RPMI7951 (cell line): ENCODE results near the gene NAV2. TPM values are rescaled to one million over a fixed set of nuclear protein-coding genes. Genes with fewer than 3 reads are reported as not detected.
"Not testable (repeated sequence)": the region's sequence is repeated elsewhere in the genome, so short reads cannot be mapped to it uniquely, and the experiment has no call there.

ENCODE experiments used
- DNase-seq: peaks from one replicate; pipeline ENCODE4 v3.0.0-alpha.2; 2012; ENCODE audit warnings: low read depth
- total RNA-seq: library from RNA; depleted of rRNA; stranded (reverse); fragments of >200 nt; shearing (Covaris generic); gene quantifications from 2 replicates; pipeline ENCODE4 v1.2.3, GENCODE V29; 2014

Gene NAV2
- total RNA-seq, 1 experiment from 2014 or later: 7.1 TPM

GRCh38 chr11:20056950-20057943, 344.6 kb downstream of the NAV2 start:
- DNase-seq: no peak

DNA sequence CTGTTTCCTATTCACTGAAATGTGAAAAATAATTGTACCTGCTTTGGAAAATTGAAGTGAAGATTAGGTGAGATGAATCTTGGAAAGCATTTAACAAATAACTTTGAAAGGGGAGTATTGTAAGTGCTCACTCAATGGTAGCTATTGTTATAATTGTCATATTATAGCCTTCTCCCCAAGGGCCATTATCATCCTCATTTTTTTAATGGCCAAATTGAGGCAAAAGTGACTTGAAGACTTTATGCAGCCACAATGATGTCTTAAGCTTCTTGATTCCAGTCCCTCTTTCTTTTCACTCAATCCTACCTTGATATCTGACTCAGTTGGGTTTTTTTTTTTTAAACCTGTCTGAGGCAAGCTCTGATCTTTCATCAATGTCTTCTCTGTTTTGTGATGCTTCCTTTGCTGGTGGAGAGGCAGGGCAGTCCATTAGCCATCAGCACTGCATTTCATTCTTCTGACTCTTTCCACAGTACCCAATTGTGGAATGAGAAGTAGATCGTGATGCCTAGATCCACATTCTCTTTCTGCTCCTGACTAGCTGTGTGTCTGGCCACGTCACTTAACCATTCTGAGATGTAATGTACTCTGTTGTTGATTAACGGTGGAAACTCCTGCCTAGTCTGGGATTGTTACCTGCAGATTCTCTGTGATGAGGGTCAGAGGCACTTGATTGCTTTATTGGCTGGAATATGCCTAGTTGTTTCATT, 346.3 kb downstream of the NAV2 start:
- DNase-seq: no peak

GRCh38 chr11:20059587-20060021, 347.0 kb downstream of the NAV2 start:
- no peak for DNase-seq

GRCh38 chr11:20060181-20060580, 347.5 kb downstream of the NAV2 start:
- no peak for DNase-seq

- no peak for DNase-seq
Observed at GRCh38 chr11:20060647-20061205, 348.1 kb downstream of the NAV2 start.

DNA sequence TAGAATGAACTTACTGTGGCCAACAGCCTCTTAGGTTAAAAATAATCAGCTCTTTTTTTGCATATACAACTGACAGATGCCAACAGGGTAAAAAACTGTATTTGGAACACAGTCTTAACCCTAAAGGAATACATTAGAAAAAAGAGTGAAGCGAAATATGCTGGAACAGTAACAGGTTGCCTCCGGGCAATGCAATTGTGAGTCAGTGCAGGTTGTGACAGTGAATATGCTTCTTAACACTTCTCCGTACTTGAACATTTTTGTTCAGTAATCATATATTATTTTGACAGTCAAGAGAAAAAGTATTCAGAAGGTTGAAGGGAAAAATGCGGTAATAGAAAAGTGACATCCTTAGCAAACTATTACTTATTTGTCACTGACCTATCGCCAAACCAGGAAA, 349.1 kb downstream of the NAV2 start:
- no peak for DNase-seq

GRCh38 chr11:20064961-20065405, 352.3 kb downstream of the NAV2 start:
- no peak for DNase-seq

- no peak for DNase-seq
Observed at GRCh38 chr11:20065406-20065805, 352.8 kb downstream of the NAV2 start.

DNA sequence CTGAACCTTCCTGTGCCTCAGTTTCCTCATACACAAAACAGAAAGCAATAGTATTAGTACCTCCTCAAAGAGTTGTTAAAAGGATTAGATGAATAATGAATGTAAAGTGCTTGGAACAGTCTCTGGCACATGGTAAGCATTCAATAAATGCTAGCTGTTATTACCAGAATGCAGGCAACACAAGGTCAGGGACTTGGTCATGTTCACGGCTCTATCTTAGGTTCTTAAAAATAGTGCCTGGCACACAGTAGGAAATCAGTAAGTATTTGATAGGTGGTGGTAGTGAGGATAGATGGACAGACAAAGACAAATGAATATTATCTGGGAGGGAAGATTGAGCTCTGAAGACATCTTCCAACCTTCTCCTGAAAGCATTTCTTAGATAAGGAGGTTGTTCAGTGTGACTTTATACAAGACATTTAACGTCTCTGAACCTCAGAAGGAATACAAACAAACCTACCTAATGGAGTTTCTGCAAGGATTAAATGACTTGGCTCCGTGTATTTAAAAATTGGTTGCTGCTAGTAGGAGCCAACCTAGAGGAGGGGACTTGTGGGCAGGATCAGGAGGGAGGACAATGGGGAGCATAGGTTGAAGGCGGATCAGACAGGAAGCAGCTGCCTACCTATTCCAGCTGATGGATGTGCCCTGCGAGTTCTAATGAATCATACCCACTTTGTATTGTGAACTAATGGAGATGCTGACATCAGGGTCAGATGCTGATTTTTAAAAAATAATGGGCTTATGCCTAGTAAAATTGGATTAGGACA, 353.6 kb downstream of the NAV2 start:
- DNase-seq: no peak

GRCh38 chr11:20066783-20067156, 354.1 kb downstream of the NAV2 start:
- DNase-seq: no peak

DNA sequence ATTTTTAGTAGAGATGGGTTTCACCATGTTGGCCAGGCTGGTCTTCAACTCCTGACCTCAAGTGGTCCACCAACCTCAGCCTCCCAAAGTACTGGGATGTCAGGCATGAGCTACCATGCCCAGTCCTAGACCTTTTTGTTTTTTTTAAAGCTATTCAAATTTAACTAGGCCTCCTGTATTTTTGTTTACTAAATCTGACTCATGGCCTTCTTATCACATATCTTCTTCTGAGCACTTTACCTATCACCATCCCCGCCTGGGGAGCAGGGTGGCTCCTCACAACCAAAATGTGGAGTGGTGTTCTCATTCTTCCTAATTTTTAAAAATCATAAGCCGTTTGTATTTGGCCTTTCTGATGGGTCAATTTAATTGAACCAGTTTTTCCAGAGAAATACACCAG, 355.0 kb downstream of the NAV2 start:
- no peak for DNase-seq

DNA sequence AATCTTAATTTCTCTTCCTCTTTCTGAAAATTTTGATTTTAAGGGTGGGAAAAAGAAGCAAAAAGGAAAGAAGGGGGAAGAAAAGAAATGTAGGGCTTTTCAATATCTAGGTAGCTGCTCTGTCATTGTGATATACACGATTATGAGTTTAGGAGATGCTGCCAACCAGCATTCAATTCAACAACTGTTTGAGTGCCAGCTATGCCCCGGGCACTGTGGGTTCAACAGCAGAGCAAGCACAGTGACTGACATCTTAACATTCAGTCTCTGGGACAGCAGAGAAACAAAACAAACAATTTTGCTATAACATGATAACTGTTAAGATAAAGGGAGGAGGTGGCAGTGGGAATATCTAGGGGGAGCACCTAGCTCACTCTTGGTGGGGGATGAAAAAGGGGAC, 356.1 kb downstream of the NAV2 start:
- DNase-seq: no peak

- DNase-seq: no peak
Observed at GRCh38 chr11:20070459-20070858, 357.8 kb downstream of the NAV2 start.

GRCh38 chr11:20075627-20076026, 363.0 kb downstream of the NAV2 start:
- DNase-seq: no peak

- no peak for DNase-seq
Observed at GRCh38 chr11:20078846-20079245, 366.2 kb downstream of the NAV2 start.

DNA sequence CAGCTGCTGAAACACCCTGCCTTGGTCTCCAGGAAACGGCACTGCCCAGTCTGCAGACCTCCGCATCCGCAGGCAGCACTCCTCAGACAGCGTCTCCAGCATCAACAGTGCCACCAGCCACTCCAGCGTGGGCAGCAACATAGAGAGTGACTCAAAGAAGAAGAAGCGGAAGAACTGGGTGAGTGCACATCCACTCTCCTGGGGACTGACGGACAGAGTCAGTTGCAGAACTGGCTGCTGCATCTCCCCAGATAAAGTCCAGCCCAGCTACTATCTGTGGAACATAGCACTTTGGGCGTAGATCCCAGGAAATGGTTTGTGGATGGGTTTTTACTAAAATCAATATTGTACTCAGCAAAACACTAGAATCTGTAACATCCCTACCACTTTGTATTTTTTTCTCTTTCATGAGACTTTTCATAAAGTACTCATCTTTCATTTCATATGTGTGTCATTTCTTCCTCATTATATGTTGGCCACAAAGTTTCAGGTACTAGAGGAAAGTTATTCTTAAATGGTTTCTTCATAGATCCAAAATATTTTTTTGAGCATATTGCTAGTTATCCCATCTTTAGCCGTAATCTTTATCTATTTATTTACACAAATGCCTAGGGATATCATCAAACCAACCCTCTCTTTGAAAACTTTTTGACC, 367.5 kb downstream of the NAV2 start:
- no peak for DNase-seq

- no peak for DNase-seq
Observed at GRCh38 chr11:20081336-20081735, 368.7 kb downstream of the NAV2 start.

GRCh38 chr11:20083877-20084276, 371.2 kb downstream of the NAV2 start:
- DNase-seq: not testable (repeated sequence)

- no peak for DNase-seq
Observed at GRCh38 chr11:20084921-20085814, 372.5 kb downstream of the NAV2 start.

DNA sequence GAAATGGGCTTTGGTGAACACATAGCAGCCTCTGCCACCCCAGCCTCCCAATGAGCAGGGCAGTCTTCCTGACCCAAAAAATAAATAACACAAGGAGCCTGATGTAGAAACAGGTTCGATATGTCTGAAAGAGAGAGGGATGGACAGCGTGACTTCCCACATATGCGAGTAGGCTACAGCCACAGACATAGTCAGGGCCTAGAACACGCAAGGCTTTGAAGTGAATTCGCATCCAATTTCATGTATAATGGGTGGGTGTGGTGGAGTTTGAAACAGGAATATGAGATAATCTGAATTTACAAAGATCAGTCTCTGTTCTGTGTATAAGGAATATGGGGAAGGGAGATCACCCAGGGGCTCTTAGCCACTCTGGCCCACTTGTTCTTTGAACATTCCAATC, 373.3 kb downstream of the NAV2 start:
- DNase-seq: no peak
